IMR-90 (cell line): ENCODE data around the gene MALRD1. TPM values are rescaled to one million over a fixed set of nuclear protein-coding genes. Genes with fewer than 3 reads are reported as not detected.

Experiments used
- ATAC-seq: fragments of 200-7000 bp; cut with Tn5 transposase; 2 replicates; pipeline ENCODE4 v1.9.1; 2020; ENCODE audit warnings: low read depth, mild to moderate bottlenecking, moderate library complexity
- BruUV-seq: library from RNA; stranded (reverse); fragments of 400-500 nt; replicated peaks from 2 replicates; lab custom pipeline; 2021; lab: Mats Ljungman, UMichigan
- CTCF ChIA-PET: fragments of 300-600 bp; formaldehyde crosslinking; extraction: SDS; loops from one replicate; lab custom pipeline; 2021; ENCODE audit warnings: antibody characterized with exemption; lab: Yijun Ruan, JAX
- POLR2A ChIA-PET: fragments of 300-600 bp; sonication (Branson Sonifier 250); formaldehyde crosslinking; loops from one replicate; lab custom pipeline; 2022; ENCODE audit warnings: antibody characterized with exemption; ENCODE audit not compliant: unreplicated experiment; lab: Charles Lee
- DNase-seq: peaks from one replicate; pipeline ENCODE4 v3.0.0; 2013
- H2AFZ ChIP-seq: replicated peaks from 2 replicates; pipeline ENCODE3; 2013; ENCODE audit warnings: low read length, mild to moderate bottlenecking; ENCODE audit not compliant: poor library complexity
- H2AK5ac ChIP-seq: 2 replicates; pipeline ENCODE4 v1.6.1; 2013; ENCODE audit warnings: low read depth, low read length, inconsistent platforms
- H2AK9ac ChIP-seq: replicated peaks from 2 replicates; pipeline ENCODE3; 2013; ENCODE audit warnings: mild to moderate bottlenecking, low read depth, low read length, moderate library complexity; ENCODE audit not compliant: poor library complexity
- H2BK120ac ChIP-seq: 2 replicates; pipeline ENCODE4 v1.6.1; 2013; ENCODE audit warnings: low read depth, low read length, inconsistent platforms
- H2BK15ac ChIP-seq: 3 replicates; pipeline ENCODE4 v1.6.1; 2013; ENCODE audit warnings: low read depth, low read length, inconsistent platforms
- H2BK20ac ChIP-seq: 2 replicates; pipeline ENCODE4 v1.6.1; 2013; ENCODE audit warnings: low read depth, mild to moderate bottlenecking, inconsistent platforms, low read length, moderate library complexity
- H2BK5ac ChIP-seq: 2 replicates; pipeline ENCODE4 v1.6.1; 2013; ENCODE audit warnings: mild to moderate bottlenecking, low read depth, low read length, inconsistent platforms; ENCODE audit not compliant: poor library complexity, severe bottlenecking
- H3K14ac ChIP-seq: replicated peaks from 2 replicates; pipeline ENCODE4 v1.6.1; 2013; ENCODE audit warnings: low read depth, low read length, inconsistent platforms
- H3K18ac ChIP-seq: 2 replicates; pipeline ENCODE4 v1.6.1; 2013; ENCODE audit warnings: low read depth, low read length, control low read depth
- H3K23ac ChIP-seq: 2 replicates; pipeline ENCODE4 v1.6.1; 2013; ENCODE audit warnings: low read depth, low read length, inconsistent platforms
- H3K27ac ChIP-seq: 2 replicates; pipeline ENCODE4 v1.5.1; 2013; ENCODE audit warnings: mild to moderate bottlenecking, control low read depth, low read length; ENCODE audit not compliant: insufficient read depth
- H3K27me3 ChIP-seq: 2 replicates; pipeline ENCODE4 v1.6.1; 2013; ENCODE audit warnings: low read length; ENCODE audit not compliant: control insufficient read depth, insufficient read depth
- H3K36me3 ChIP-seq: 2 replicates; pipeline ENCODE4 v1.6.1; 2013; ENCODE audit warnings: low read length, mixed read lengths; ENCODE audit not compliant: control insufficient read depth, insufficient read depth
- H3K4ac ChIP-seq: 2 replicates; pipeline ENCODE4 v1.6.1; 2013; ENCODE audit warnings: low read depth, low read length, inconsistent platforms
- H3K4me1 ChIP-seq: 2 replicates; pipeline ENCODE4 v1.6.1; 2013; ENCODE audit warnings: low read length, mixed read lengths; ENCODE audit not compliant: control insufficient read depth, insufficient read depth
- H3K4me2 ChIP-seq: 2 replicates; pipeline ENCODE4 v1.6.1; 2013; ENCODE audit warnings: low read depth, mild to moderate bottlenecking, control low read depth, low read length, moderate library complexity
- H3K4me3 ChIP-seq: 2 replicates; pipeline ENCODE4 v1.5.1; 2013; ENCODE audit warnings: low read depth, mild to moderate bottlenecking, control low read depth, low read length, moderate library complexity; ENCODE audit not compliant: insufficient read depth
- H3K56ac ChIP-seq: 2 replicates; pipeline ENCODE4 v1.6.1; 2013; ENCODE audit warnings: low read length, inconsistent platforms; ENCODE audit not compliant: insufficient read depth; ENCODE audit errors: extremely low read depth
- H3K79me1 ChIP-seq, 2 experiments: 2 replicates each; pipeline ENCODE4 v1.6.1; 2013; ENCODE audit warnings: low read length in 2 of 2, inconsistent platforms in 1 of 2, low read depth in 1 of 2
- H3K9ac ChIP-seq: 2 replicates; pipeline ENCODE4 v1.6.1; 2013; ENCODE audit warnings: low read depth, low read length, control low read depth
- H3K9me1 ChIP-seq: 2 replicates; pipeline ENCODE4 v1.6.1; 2013; ENCODE audit warnings: low read length, inconsistent platforms; ENCODE audit not compliant: insufficient read depth
- H3K9me3 ChIP-seq: 2 replicates; pipeline ENCODE4 v1.6.1; 2013; ENCODE audit warnings: low read length; ENCODE audit not compliant: control insufficient read depth, insufficient read depth
- H4K20me1 ChIP-seq: 2 replicates; pipeline ENCODE4 v1.6.1; 2013; ENCODE audit warnings: low read length, inconsistent platforms; ENCODE audit not compliant: insufficient read depth
- H4K5ac ChIP-seq: 2 replicates; pipeline ENCODE4 v1.6.1; 2013; ENCODE audit warnings: mild to moderate bottlenecking, low read depth, low read length, control low read depth
- H4K8ac ChIP-seq, 2 experiments: 2 replicates each; pipeline ENCODE4 v1.6.1; 2013; ENCODE audit warnings: low read depth in 2 of 2, low read length in 2 of 2, control low read depth in 1 of 2, inconsistent platforms in 1 of 2
- H4K91ac ChIP-seq: 2 replicates; pipeline ENCODE4 v1.6.1; 2013; ENCODE audit warnings: low read depth, low read length, inconsistent platforms; ENCODE audit not compliant: insufficient read depth
- BHLHE40 ChIP-seq: fragments of 150-350 bp; IDR thresholded peaks from 2 replicates; pipeline ENCODE4 v1.6.1; 2016; ENCODE audit warnings: mild to moderate bottlenecking, low read depth, low read length
- FOS ChIP-seq: fragments of 150-350 bp; IDR thresholded peaks from 2 replicates; pipeline ENCODE4 v1.6.1; 2016; ENCODE audit warnings: low read depth, low read length
- MAFK ChIP-seq: IDR thresholded peaks from 2 replicates; pipeline ENCODE4 v1.6.1; 2012; ENCODE audit warnings: low read depth, low read length, improper control_type of control experiment
- NFE2L2 ChIP-seq: fragments of 150-350 bp; IDR thresholded peaks from 2 replicates; pipeline ENCODE4 v1.6.1; 2016; ENCODE audit warnings: low read depth, mild to moderate bottlenecking, low read length
- RAD21 ChIP-seq: IDR thresholded peaks from 2 replicates; pipeline ENCODE4 v1.6.1; 2012; ENCODE audit warnings: low read length, improper control_type of control experiment
- RCOR1 ChIP-seq: IDR thresholded peaks from 2 replicates; pipeline ENCODE4 v1.6.1; 2012; ENCODE audit warnings: mild to moderate bottlenecking, low read length, improper control_type of control experiment; ENCODE audit not compliant: insufficient replicate concordance
- RFX5 ChIP-seq: IDR thresholded peaks from 2 replicates; pipeline ENCODE4 v1.8.0; 2012; ENCODE audit warnings: low read depth, mild to moderate bottlenecking, low read length, moderate library complexity
- WGBS, 2 experiments: methylation state at CpG; one replicate each; pipeline versions ENCODE4 v1.1.5 to v1.1.7; 2013; ENCODE audit warnings: missing lambda C conversion rate in 2 of 2; ENCODE audit not compliant: insufficient read length in 1 of 2; ENCODE audit errors: extremely low coverage in 2 of 2; 5-methylcytosine and 5-hydroxymethylcytosine counted together
- dilution Hi-C: fragments of 300-500 bp; cut with HindIII; formaldehyde crosslinking; loops from one replicate; pipeline ENCODE4 v1.14.3; 2018; ENCODE audit warnings: low sequenced_read_pairs; ENCODE audit not compliant: unreplicated experiment
- in situ Hi-C: fragments of 300-500 bp; cut with MboI; formaldehyde crosslinking; loops from 3 replicates; pipeline ENCODE4 v1.14.3; 2019; ENCODE audit warnings: low sequenced_read_pairs, inconsistent platforms, mixed read lengths
- intact Hi-C: fragments of 100-400 bp; cut with micrococcal nuclease; formaldehyde crosslinking; loops from 2 replicates; pipeline ENCODE4 v1.10.0; 2022
- polyA plus RNA-seq, 3 experiments: library from polyadenylated mRNA; depleted of rRNA; stranded (reverse); fragments of >200 nt; gene quantifications; 2 replicates each; pipeline ENCODE4 v1.2.3, GENCODE V29; 2012; ENCODE audit warnings: low replicate concordance in 1 of 3
- total RNA-seq: library from RNA; depleted of rRNA; stranded (reverse); fragments of >200 nt; gene quantifications from 2 replicates; pipeline ENCODE4 v1.2.3, GENCODE V29; 2012
- TF ChIP-seq, protein P1 (sequence below): conservative IDR thresholded peaks from 2 replicates; pipeline ENCODE4 v1.5.1; 2012; ENCODE audit warnings: mild to moderate bottlenecking, low read depth, low read length, improper control_type of control experiment

MALRD1 gene
- total and polyA plus RNA-seq, 2 of the 4 experiments (the other 2 are of a cell fraction), result 0.34 to 1.1 TPM

DNA sequence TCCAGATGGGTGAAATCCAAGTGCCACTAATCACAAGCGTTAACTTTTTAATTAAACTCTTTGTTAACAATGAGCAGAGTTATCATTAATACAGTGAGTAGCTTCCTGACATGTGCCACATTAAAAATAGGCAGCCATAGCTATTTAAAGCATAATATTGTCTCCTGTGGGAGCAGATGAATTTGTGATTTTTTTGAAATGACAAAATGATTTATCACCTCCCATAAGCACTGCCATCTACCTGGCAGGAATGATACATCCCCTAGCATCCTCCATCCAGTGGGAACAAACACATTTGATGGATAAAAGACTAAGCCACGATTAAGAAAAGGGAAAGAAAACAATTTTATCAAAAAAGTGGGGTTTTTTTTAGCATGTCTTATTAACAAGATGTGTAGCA is 605.3 kb downstream of the MALRD1 start:
- Histone ChIP-seq H3K4ac (peak overlapping the region; percentile 93), H2BK15ac (peak overlapping the region; percentile 98; the same call in 2 of the 3 replicates), H3K9me1 (peaks cover 9% of the 10 kb centered on the region), H3K56ac (no peak overlapping the region; the same call in 1 of the 2 replicates), H4K91ac (peak overlapping the region; percentile 88), H3K4me2 (peak overlapping the region; percentile 53; the same call in 1 of the 2 replicates), H3K9ac (0 out of 2 replicates have a peak overlapping the region, but pooled peaks have one; percentile 60), H3K4me1 (peaks cover 17% of the 10 kb centered on the region), H3K36me3 (no peaks in the 10 kb centered on the region), H2AK9ac (no peak overlapping the region), H3K14ac (peak overlapping the region; percentile 88), H4K5ac (peak overlapping the region; percentile 96; the same call in 1 of the 2 replicates), H2BK120ac (peak overlapping the region; percentile 98), H2BK5ac (peak overlapping the region; percentile 96), H3K79me1 (no peaks in the 10 kb centered on the region), H3K23ac (peak overlapping the region; percentile 58; the same call in 1 of the 2 replicates), H3K4me3 (no peak overlapping the region), H4K8ac (peak overlapping the region; percentile 65 to 82), H2AFZ (no peak overlapping the region), H3K9me3 (no peaks in the 10 kb centered on the region), H3K27me3 (no peaks in the 10 kb centered on the region), H2AK5ac (peak overlapping the region; percentile 75), H3K18ac (peak overlapping the region; percentile 99), H3K27ac (peak overlapping the region; percentile 89), H4K20me1 (no peaks in the 10 kb centered on the region), H2BK20ac (peak overlapping the region; percentile 97)
- DNase-seq (no peak), ATAC-seq (no peak)
- ChIA-PET CTCF (interaction anchor here (0.7 to 1.5 kb wide), 3 partner anchors 24 to 135 kb away, joined by 3 to 4 read pairs (median 3); no protein-coding TSS in a partner anchor), POLR2A (no interaction called here)
- BruUV-seq, result no TSS peak
- dilution Hi-C loops, result no loop called here
- intact Hi-C loops, result no loop called here
- WGBS, 2 experiments, result no CpG with 5 or more reads among the region's 2 CpGs
- in situ Hi-C loops, result no loop called here
- TF ChIP-seq RAD21 (no peak), FOS (no peak), MAFK (no peak), BHLHE40 (no peak), NFE2L2 (no peak), RFX5 (no peak), RCOR1 (no peak)
- TF ChIP-seq, protein P1, sequence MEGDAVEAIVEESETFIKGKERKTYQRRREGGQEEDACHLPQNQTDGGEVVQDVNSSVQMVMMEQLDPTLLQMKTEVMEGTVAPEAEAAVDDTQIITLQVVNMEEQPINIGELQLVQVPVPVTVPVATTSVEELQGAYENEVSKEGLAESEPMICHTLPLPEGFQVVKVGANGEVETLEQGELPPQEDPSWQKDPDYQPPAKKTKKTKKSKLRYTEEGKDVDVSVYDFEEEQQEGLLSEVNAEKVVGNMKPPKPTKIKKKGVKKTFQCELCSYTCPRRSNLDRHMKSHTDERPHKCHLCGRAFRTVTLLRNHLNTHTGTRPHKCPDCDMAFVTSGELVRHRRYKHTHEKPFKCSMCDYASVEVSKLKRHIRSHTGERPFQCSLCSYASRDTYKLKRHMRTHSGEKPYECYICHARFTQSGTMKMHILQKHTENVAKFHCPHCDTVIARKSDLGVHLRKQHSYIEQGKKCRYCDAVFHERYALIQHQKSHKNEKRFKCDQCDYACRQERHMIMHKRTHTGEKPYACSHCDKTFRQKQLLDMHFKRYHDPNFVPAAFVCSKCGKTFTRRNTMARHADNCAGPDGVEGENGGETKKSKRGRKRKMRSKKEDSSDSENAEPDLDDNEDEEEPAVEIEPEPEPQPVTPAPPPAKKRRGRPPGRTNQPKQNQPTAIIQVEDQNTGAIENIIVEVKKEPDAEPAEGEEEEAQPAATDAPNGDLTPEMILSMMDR, result no peak
